NCI-H146 treated with DMSO at 0.1 percent for 48 hours (cell line): Measurements from ENCODE around the gene NRP2.

Experiments used
- DNase-seq: peaks from one replicate; lab custom pipeline; 2025; ENCODE audit not compliant: unreplicated experiment; lab: John Stamatoyannopoulos, UW

Gene NRP2

GRCh38 chr2:205800224-205800623 lies 117.9 kb downstream of the NRP2 start:
- no peak for DNase-seq

- no peak for DNase-seq
Observed at GRCh38 chr2:205800773-205801172, 118.5 kb downstream of the NRP2 start.

GRCh38 chr2:205802065-205802464 lies 119.8 kb downstream of the NRP2 start:
- DNase-seq: no peak

- DNase-seq: no peak
Observed at GRCh38 chr2:205802941-205803340, 120.6 kb downstream of the NRP2 start.

GRCh38 chr2:205803500-205803899 lies 121.2 kb downstream of the NRP2 start:
- DNase-seq: no peak

GRCh38 chr2:205805136-205805535 lies 122.8 kb downstream of the NRP2 start:
- DNase-seq: no peak

GRCh38 chr2:205806143-205806905 lies 124.0 kb downstream of the NRP2 start:
- DNase-seq: no peak

GRCh38 chr2:205807229-205807628 lies 124.9 kb downstream of the NRP2 start:
- no peak for DNase-seq

- no peak for DNase-seq
Observed at GRCh38 chr2:205807758-205808157, 125.5 kb downstream of the NRP2 start.

- no peak for DNase-seq
Observed at GRCh38 chr2:205808486-205809121, 126.3 kb downstream of the NRP2 start.

GRCh38 chr2:205811387-205811786 lies 129.1 kb downstream of the NRP2 start:
- no peak for DNase-seq

- DNase-seq: no peak
Observed at GRCh38 chr2:205814039-205814364, 131.7 kb downstream of the NRP2 start.

- no peak for DNase-seq
Observed at GRCh38 chr2:205815673-205816072, 133.4 kb downstream of the NRP2 start.

GRCh38 chr2:205816268-205816667 lies 134.0 kb downstream of the NRP2 start:
- no peak for DNase-seq

- DNase-seq: no peak
Observed at GRCh38 chr2:205822579-205822978, 140.3 kb downstream of the NRP2 start.

- no peak for DNase-seq
Observed at GRCh38 chr2:205827809-205828365, 145.6 kb downstream of the NRP2 start.

- DNase-seq: no peak
Observed at GRCh38 chr2:205833864-205834263, 151.6 kb downstream of the NRP2 start.

- DNase-seq: no peak
Observed at GRCh38 chr2:205834796-205835195, 152.5 kb downstream of the NRP2 start.

GRCh38 chr2:205835251-205835791 lies 153.0 kb downstream of the NRP2 start:
- DNase-seq: no peak

GRCh38 chr2:205835923-205836322 lies 153.6 kb downstream of the NRP2 start:
- no peak for DNase-seq

- DNase-seq: peak; percentile 41
Observed at GRCh38 chr2:205836477-205837221, 154.3 kb downstream of the NRP2 start.

- DNase-seq: no peak
Observed at GRCh38 chr2:205837663-205838062, 155.4 kb downstream of the NRP2 start.
